AG09319 (cell line): Measurements from ENCODE around the gene PRMT9.

ENCODE experiments used
- DNase-seq: peaks from one replicate; pipeline ENCODE4 v3.0.0-alpha.2; 2010; ENCODE audit warnings: low read depth; ENCODE audit errors: extremely low read depth
- CTCF ChIP-seq: IDR thresholded peaks from 2 replicates; pipeline ENCODE4 v1.5.1; 2011; ENCODE audit warnings: low read depth, mild to moderate bottlenecking, inconsistent platforms, low read length, moderate library complexity

PRMT9 gene

DNA sequence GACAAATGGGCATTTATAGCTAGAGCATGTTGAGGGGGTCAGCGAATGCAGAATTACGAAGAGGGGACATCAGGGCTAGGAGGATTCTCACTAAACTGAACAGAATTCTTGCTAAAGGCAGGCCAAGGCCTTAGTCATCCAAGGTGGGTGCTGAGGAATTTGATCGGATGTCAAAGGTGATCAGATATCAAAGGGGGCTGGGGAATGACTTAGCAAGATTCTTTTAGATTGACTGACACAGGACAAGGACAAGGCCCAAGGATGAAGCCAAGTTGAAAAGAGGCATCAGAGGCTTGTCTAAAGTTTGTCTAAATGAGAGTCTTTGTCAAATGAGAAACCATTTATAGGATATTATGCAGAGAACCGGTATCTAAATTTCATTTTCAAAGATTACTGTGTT lies 57.1 kb downstream of the PRMT9 start:
- no peak for DNase-seq
- no peak for TF ChIP-seq CTCF

- no peak for DNase-seq
- no peak for TF ChIP-seq CTCF
Observed at GRCh38 chr4:147625733-147626132, 58.2 kb downstream of the PRMT9 start.

- TF ChIP-seq CTCF: no peak
- DNase-seq: no peak
Observed at GRCh38 chr4:147620315-147620714, 63.6 kb downstream of the PRMT9 start.

DNA sequence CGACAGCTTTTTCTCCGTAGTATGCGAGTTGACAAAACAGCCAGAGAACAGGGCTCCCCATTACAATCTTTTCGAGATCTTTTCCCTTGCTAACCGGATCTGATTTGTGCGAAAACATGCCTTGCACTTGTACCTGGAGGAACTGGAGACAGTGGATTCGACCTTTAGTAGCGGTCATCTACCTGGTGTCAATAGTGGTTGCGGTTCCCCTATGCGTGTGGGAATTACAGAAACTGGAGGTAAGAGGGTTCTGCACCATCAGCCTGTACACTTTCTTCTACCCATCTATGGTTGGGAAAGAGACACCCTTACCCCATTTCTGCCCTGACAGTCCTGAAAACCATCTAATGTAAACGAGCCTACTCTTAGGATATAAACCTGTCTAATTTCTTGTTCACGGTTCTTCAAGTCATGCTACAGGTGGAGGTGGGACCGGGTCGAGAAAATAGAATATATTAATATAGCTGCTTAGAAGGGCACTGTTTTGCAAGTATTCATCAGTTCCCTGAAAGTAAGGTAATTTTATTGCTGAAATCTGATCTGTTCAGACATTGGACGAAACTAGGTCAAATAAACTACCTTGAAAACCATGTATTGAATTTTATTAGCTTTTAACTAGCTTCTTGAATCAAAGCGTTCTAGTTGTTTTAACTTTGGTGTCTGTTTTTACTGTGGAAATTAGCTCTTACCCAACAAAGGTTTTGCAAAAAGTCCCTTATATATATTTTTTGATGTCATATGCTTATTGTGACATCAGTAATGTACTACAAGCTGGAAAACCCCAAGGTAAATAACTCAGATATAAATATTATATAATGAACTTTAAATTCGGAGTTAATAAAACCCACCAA lies 65.9 kb downstream of the PRMT9 start:
- no peak for DNase-seq
- TF ChIP-seq CTCF: no peak

- peak; percentile 2 for TF ChIP-seq CTCF
- DNase-seq: peak; percentile 74
Observed at GRCh38 chr4:147617173-147617840, 66.7 kb downstream of the PRMT9 start, which contains the start of gene TMEM184C. TMEM184C (plus strand) TSS chr4:147617397; CDS start chr4:147617957, 560 bp downstream.

DNA sequence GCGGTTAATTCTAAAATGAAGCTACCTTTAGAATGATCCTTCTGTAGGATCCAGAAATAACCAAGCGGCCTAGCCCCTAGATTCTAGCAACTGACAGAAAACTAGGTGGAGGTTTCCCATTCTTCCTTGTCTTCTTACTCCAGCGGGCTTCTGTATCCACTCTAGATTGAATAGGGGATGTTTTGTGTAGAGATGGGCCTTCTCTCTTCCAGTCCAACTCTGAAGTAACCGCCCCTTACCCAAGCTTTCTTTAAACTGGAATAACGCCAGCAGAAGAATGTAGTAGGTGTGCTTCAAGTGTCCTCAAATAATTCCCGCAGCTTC lies 67.2 kb downstream of the PRMT9 start:
- TF ChIP-seq CTCF: no peak
- DNase-seq: no peak

DNA sequence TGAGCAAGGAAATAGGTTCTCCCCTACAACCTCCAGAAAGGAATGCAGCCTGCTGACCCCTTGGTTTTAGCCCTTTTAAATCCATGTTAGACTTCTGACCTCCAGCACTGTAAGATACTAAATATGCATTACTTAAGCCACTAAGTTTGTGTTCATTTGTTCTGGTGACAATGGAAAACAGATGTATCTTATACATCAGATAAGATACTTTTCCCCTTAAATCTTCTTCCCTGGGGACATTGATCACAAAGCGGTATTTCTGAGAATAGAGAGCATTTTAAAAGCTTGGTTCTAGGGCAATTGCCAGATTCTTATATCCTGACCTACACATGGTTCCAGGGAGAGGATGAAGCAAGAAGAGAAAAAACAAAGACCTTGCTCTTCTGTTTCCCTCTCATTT lies 73.3 kb downstream of the PRMT9 start:
- no peak for DNase-seq
- TF ChIP-seq CTCF: no peak
